ENCODE measurements around the gene SDK1.

GRCh38 chr7:4057289-4057616 is 756.2 kb downstream of the SDK1 start:
- no peak for TF ChIP-seq GABPA (IDR thresholded peaks at IDR 0.05 in 1 of 2, conservative IDR thresholded peaks at IDR 0.05 in 1 of 2)
- no peak for TF ChIP-seq RAD21 (IDR thresholded peaks at IDR 0.05)
- TF ChIP-seq, protein P1, sequence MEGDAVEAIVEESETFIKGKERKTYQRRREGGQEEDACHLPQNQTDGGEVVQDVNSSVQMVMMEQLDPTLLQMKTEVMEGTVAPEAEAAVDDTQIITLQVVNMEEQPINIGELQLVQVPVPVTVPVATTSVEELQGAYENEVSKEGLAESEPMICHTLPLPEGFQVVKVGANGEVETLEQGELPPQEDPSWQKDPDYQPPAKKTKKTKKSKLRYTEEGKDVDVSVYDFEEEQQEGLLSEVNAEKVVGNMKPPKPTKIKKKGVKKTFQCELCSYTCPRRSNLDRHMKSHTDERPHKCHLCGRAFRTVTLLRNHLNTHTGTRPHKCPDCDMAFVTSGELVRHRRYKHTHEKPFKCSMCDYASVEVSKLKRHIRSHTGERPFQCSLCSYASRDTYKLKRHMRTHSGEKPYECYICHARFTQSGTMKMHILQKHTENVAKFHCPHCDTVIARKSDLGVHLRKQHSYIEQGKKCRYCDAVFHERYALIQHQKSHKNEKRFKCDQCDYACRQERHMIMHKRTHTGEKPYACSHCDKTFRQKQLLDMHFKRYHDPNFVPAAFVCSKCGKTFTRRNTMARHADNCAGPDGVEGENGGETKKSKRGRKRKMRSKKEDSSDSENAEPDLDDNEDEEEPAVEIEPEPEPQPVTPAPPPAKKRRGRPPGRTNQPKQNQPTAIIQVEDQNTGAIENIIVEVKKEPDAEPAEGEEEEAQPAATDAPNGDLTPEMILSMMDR (IDR thresholded peaks at IDR 0.05; ENCODE audit: low read depth, low read length, missing input control): no peak
- no peak for TF ChIP-seq ZBTB33 (IDR thresholded peaks at IDR 0.05)
- no peak for TF ChIP-seq EGR1 (IDR thresholded peaks at IDR 0.05; ENCODE audit: low read depth in 2 of 2)
- TF ChIP-seq TAF1 (conservative IDR thresholded peaks at IDR 0.05): no peak
- TF ChIP-seq JUND (IDR thresholded peaks at IDR 0.05): no peak
- TF ChIP-seq MAX (IDR thresholded peaks at IDR 0.05): no peak
- no peak for TF ChIP-seq YY1 (IDR thresholded peaks at IDR 0.05)
- no peak for TF ChIP-seq RXRA (IDR thresholded peaks at IDR 0.05)
- TF ChIP-seq, protein P2, sequence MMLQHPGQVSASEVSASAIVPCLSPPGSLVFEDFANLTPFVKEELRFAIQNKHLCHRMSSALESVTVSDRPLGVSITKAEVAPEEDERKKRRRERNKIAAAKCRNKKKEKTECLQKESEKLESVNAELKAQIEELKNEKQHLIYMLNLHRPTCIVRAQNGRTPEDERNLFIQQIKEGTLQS (IDR thresholded peaks at IDR 0.05): no peak

Measured in liver (tissue), 3 donors.